Jurkat, Clone E6-1 (cell line): ENCODE data around the gene SLC35B2.

Source experiments
- DNase-seq: peaks from one replicate; pipeline ENCODE4 v3.0.0-alpha.2; 2011; ENCODE audit warnings: low read depth, low spot score
- H3K4me3 ChIP-seq: 2 replicates; pipeline ENCODE4 v1.5.1; 2011; ENCODE audit warnings: mild to moderate bottlenecking, low read length, control low read depth, moderate library complexity

The SLC35B2 gene

DNA sequence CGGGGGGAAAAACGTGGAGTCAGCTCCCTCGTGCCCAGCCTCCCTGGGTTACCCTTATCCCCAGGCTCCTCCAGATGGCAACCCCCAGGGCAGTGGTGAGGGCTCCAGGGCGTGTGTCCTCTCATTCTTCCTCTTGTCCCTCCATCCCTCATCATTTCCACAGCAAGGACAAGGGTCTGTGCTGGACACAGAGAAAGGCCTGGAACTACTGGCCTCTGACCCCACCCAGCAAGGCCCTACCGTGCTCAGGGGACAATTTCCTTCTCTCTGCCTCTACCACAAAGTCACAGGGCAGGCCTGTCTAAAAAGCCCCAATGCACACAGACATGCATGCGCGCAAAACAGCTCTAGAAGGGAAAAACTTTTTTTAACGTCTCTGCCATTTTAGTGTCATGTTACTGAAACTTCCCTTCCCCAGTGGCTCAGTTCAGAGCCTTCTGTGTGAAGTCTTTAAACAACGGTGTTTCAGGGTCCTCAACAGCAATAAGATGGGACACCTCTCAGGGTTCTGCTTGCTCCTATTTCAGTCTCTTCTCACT is 1.1 kb upstream of the SLC35B2 start:
- no peak overlapping the region for H3K4me3 ChIP-seq
- DNase-seq = no peak

GRCh38 chr6:44257753-44258324 is 511 bp upstream of the SLC35B2 start:
- DNase-seq = no peak
- H3K4me3 ChIP-seq = peak overlapping the region; percentile 80

GRCh38 chr6:44256775-44257024 is 628 bp downstream of the SLC35B2 start:
- no peak for DNase-seq
- peak overlapping the region; percentile 80 for H3K4me3 ChIP-seq

GRCh38 chr6:44255871-44256774 is 1.2 kb downstream of the SLC35B2 start:
- DNase-seq = no peak
- peak overlapping the region; percentile 80 for H3K4me3 ChIP-seq

DNA sequence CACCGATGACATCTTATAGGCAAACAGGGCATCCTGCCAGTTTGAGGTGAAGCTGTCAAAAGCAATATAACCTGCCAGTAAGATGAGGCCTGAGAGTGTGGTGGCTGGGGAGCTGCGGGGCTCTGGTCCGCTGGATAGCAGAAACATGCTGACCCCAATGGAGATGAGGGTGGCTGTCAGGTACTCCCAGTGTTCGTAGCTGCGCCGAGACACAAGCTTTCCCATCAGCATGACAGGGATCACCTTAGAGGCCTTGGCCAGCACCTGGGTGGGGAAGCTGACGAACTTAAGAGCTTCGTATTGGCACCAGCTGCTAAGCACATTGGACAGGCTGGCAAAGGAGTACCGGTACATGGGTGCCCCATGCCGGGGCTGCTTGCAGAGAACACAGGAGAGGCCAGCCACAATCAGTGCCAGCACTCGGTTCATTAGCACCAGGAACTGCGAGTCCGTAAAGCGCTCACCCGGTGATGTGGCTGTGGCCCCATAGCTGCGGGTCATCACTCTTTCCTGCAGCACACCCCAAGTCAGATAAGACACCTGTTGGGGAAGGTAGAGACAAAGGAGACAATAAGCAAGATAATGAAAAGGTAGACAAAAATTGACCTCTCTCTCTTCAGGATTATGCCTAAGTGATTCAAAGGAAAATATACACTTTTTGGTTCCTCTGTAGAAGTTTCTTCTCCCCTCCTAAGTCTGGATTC is 2.1 kb downstream of the SLC35B2 start:
- peak overlapping the region; percentile 80; the same call in 1 of the 2 replicates for H3K4me3 ChIP-seq
- DNase-seq = no peak

GRCh38 chr6:44254191-44255104 is 2.9 kb downstream of the SLC35B2 start:
- no peak for DNase-seq
- no peak overlapping the region for H3K4me3 ChIP-seq

DNA sequence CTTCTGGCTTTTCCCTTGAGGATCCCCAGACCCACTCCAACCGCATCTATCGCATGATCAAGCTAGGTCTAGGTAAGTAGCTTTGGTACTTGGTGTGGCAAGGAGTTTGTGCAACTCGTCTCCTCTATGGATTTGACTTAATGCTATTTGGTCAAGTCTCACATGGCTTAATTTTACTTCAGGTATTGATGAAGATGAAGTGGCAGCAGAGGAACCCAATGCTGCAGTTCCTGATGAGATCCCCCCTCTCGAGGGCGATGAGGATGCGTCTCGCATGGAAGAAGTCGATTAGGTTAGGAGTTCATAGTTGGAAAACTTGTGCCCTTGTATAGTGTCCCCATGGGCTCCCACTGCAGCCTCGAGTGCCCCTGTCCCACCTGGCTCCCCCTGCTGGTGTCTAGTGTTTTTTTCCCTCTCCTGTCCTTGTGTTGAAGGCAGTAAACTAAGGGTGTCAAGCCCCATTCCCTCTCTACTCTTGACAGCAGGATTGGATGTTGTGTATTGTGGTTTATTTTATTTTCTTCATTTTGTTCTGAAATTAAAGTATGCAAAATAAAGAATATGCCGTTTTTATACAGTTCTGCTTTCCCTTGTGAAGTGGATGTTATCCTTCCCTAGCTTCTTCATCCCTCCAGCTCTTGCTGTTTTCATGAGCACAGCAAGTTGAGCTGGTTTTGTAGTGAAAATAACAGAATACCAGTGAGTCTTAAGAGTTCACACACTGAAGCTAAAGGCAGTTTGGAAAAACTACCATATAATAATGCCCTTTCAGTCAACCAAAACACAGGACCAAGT is 3.8 kb downstream of the SLC35B2 start:
- H3K4me3 ChIP-seq = no peak overlapping the region
- no peak for DNase-seq

GRCh38 chr6:44251576-44252524 is 5.5 kb downstream of the SLC35B2 start:
- no peak for DNase-seq
- H3K4me3 ChIP-seq = no peak overlapping the region

DNA sequence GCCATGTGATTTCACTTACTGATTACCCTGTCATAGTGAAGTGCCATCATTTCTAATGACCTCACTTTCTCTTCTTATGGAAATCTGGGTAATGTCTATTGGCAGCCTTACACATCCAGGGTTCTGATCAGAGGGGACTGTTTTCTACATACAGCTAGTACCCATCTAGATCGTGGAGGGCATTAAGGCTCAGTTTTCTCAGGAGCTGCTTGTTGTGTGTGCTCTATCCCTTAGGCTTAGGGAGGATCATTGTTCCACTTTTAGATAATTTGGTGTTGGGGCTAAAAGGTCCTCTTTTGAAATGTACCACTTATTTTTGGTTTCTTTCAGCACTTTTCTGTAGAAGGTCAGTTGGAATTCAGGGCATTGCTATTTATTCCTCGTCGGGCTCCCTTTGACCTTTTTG is 6.6 kb downstream of the SLC35B2 start:
- H3K4me3 ChIP-seq = no peak overlapping the region

GRCh38 chr6:44250067-44250717 is 7.1 kb downstream of the SLC35B2 start:
- H3K4me3 ChIP-seq = no peak overlapping the region
- DNase-seq = no peak

More for the DNA sequence above, 6.6 kb downstream of the SLC35B2 start:
- no peak for DNase-seq

DNA sequence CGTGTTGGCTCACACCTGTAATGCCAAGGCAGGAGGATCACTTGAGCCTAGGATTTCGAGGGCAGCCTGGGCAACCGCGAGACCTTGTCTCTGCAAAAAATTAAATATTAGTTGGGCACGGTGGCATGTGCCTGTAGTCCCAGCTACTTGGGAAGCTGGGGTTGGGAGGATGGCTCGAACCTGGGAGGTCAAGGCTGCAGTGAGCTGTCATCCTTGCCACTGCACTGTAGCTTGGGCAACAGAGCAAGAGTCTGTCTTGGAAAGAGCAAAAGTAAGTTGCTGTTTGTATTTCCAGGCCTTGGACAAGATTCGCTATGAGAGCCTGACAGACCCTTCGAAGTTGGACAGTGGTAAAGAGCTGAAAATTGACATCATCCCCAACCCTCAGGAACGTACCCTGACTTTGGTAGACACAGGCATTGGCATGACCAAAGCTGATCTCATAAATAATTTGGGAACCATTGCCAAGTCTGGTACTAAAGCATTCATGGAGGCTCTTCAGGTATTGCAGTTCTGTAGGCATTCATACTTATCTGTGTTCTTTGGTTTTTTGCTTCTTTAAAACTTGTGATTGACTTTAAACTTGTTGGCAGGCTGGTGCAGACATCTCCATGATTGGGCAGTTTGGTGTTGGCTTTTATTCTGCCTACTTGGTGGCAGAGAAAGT is 8.1 kb downstream of the SLC35B2 start:
- H3K4me3 ChIP-seq = peak overlapping the region; percentile 100
- no peak for DNase-seq

- DNase-seq = no peak
- H3K4me3 ChIP-seq = peak overlapping the region; percentile 100
Measured at GRCh38 chr6:44248579-44248978, 8.7 kb downstream of the SLC35B2 start.

- H3K4me3 ChIP-seq = peak overlapping the region; percentile 100
- DNase-seq = no peak
Measured at GRCh38 chr6:44247338-44248302, 9.7 kb downstream of the SLC35B2 start.

- H3K4me3 ChIP-seq = peak within 1 kb of the TSS; percentile 100
Measured at GRCh38 chr6:44246663-44247337, 10.5 kb downstream of the SLC35B2 start, which contains the start of gene HSP90AB1. Gene HSP90AB1, plus strand, starts transcription at chr6:44247101. Its CDS starts 1,529 bp downstream, at chr6:44248630.

More at GRCh38 chr6:44246663-44247337, 10.5 kb downstream of the SLC35B2 start, which contains the start of gene HSP90AB1:
- peak; percentile 99 for DNase-seq
